ENCODE measurements around the gene SLITRK4. TPM values are rescaled to one million over a fixed set of nuclear protein-coding genes. Genes with fewer than 3 reads are reported as not detected.
A peak's percentile ranks its signal among the peaks of the same experiment; 100 is the strongest.

The SLITRK4 gene
- 95.2 and 109 TPM in 2 replicates for total RNA-seq (2014; rRNA removed; shearing (Covaris generic))
- 28.1 and 36.5 TPM in 2 replicates for polyA plus RNA-seq (2014; cell fraction: nucleus; rRNA removed)

DNA sequence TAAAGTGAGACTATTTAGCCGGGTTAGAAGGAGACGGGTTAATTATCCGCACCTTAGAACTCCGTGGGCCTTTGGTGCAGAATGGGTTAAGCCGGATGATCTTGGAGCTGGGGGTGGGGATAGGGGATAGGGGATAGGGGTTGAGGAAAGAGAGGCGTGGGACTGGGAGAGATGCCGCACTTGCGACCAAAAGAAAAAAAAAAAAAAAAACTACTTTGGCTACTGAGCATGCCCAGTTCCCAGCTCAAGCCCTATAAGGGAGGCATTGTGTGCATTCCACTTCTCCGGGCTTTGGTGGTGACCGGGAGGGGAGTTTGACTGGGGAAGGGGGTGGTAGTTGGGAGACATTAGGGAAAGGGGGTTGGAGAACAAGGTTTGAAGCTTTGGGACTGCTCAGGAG, at the start of gene SLITRK4:
TSS of gene SLITRK4 (minus strand) at position 187 of the 400 bp plus-strand sequence. CDS start 4,993 bp downstream, outside the sequence.
- DNase-seq (ENCODE audit: extremely low read depth, low read depth) = no peak

- DNase-seq (ENCODE audit: extremely low read depth, low read depth) = no peak
Measured at GRCh38 chrX:143683486-143683885, 47.6 kb upstream of the SLITRK4 start.

DNA sequence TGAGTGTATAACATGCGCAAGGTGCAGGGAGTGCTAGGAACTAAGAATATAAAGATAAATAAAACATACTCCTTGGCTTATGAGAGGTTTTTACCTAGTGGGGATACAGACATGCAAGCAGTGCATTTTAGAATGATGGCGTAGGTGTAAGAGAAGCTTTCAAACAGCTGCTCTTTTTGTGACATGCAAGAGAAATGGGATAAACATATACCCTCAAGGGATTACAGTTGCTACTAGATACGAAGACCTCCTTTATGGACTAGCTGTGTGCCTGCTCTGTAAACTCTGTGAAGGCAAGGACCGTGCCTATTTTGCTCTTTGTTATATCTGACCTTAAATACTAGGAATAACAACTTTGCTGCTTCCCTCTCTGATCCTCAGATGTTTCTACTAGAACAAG, 39.0 kb upstream of the SLITRK4 start:
- no peak for DNase-seq (ENCODE audit: extremely low read depth, low read depth)

DNA sequence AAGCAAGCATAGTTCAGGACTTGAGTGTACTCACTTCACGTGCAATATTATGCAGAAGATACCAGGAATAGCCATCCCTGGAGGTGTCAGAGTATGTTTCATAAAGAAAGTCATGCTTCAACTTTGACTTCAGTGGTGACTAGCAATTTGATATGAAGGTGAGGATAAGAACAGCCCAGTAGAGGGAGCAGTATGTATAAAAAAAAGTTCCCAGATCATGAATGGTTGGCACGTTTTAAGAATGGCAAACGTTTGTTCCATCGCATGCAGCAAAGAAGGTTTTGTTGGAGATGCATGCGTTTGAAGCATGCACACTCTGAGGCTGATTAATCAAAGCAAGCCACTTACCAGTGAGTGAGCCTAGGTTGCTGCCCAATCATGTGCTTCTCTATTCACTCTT, 33.5 kb upstream of the SLITRK4 start:
- DNase-seq (ENCODE audit: extremely low read depth, low read depth) = peak; percentile 34

DNA sequence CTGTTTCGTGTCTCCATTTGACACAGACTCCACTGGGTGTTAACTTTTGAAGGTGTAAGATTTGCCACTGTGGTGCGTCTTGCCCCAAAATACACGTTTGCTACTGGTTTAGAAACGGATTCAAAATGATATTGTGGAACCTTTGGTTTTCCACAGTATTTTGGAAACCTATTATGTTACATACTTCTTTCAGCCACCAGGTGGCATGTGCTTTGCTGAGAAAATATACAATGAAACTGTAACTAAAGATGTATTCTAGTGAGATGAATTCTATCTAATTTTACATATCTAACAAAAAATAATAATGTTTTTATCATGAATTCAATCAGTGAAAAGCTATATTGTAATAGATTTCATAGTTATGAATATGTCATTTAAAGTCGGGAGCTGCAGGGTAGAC, 28.4 kb upstream of the SLITRK4 start:
- peak; percentile 24 for DNase-seq (ENCODE audit: extremely low read depth, low read depth)

DNA sequence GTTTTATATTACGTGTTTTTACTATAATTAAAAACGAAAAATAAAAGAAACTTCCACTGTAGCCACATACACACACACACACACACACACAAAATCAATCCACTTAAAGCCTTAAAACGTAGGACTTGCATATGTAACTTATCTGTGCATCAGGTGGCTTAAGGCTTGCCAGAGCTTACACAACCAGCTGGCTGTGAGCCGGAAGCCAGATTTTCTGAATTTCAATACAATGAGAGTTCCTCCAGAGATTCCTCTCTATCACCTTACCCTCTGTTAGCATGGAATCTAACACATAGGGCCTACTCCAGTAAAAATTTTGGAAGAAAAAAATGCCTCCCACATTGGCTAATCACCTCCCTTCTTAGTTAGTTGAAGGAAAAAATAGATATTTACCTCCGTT, 27.9 kb upstream of the SLITRK4 start:
- no peak for DNase-seq (ENCODE audit: extremely low read depth, low read depth)

- DNase-seq (ENCODE audit: extremely low read depth, low read depth) = no peak
Measured at GRCh38 chrX:143661286-143661685, 25.4 kb upstream of the SLITRK4 start.

- peak; percentile 52 for DNase-seq (ENCODE audit: extremely low read depth, low read depth)
Measured at GRCh38 chrX:143648705-143649104, 12.8 kb upstream of the SLITRK4 start.

- DNase-seq (ENCODE audit: extremely low read depth, low read depth) = no peak
Measured at GRCh38 chrX:143642426-143642825, 6.5 kb upstream of the SLITRK4 start.

DNA sequence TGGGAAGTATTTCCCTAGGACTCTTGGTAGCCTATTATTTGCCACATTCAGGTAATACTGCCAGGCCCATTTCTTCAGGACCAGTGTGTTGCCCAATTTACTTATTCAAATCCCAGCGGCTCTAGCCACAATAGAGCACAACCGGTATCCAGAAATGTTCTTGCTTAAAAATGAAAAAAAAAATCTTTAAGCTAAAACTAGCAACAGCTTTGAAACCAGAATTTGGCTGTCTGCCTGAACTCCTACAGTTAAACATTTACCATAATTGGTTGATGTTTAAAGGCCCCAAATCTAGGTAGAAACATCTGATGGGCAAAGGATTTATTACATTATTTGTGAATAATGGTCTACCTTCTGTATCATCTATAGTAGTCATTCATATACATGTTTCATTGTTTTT, 930 bp upstream of the SLITRK4 start:
- no peak for DNase-seq (ENCODE audit: extremely low read depth, low read depth)

DNA sequence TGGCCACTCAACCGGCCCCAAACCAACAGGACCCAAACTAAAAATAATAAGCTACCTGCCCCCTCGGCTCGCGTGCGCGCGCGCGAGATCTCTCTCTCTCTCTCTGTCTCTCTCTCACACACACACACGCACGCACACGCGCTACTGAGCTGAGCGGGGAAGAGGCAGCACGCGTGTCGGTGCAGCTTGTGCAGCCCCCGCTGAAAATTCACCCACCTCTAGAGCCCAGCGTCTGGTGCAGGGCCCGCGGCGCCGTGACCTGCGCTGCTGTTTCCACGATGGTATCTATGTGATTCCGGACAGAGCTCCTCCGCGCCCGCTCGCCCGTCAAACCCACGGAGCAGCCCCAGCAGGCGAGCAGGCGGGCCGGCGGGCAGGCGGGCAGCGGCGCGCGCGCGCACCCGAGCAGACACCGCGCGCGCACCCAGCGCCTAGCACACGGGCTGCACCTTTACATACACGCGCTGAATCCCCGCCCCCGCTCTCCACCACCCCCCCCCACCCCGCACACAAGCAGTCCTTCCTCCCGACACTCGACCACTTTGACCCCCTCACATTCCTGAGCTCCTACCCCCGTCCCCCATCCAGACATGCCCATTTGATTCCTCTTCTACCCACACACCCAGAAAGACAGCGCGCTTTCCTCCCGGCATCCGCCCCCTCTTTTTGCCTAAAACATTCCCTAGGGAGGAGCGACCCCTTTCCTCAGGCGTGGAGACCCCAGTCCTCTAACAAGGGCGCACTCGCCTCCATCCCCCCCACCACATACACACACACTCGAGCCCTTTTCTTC, 1.0 kb downstream of the SLITRK4 start:
- DNase-seq (ENCODE audit: extremely low read depth, low read depth) = peak; percentile 39

GRCh38 chrX:143634309-143634662, 1.6 kb downstream of the SLITRK4 start:
- DNase-seq (ENCODE audit: extremely low read depth, low read depth) = peak; percentile 21

DNA sequence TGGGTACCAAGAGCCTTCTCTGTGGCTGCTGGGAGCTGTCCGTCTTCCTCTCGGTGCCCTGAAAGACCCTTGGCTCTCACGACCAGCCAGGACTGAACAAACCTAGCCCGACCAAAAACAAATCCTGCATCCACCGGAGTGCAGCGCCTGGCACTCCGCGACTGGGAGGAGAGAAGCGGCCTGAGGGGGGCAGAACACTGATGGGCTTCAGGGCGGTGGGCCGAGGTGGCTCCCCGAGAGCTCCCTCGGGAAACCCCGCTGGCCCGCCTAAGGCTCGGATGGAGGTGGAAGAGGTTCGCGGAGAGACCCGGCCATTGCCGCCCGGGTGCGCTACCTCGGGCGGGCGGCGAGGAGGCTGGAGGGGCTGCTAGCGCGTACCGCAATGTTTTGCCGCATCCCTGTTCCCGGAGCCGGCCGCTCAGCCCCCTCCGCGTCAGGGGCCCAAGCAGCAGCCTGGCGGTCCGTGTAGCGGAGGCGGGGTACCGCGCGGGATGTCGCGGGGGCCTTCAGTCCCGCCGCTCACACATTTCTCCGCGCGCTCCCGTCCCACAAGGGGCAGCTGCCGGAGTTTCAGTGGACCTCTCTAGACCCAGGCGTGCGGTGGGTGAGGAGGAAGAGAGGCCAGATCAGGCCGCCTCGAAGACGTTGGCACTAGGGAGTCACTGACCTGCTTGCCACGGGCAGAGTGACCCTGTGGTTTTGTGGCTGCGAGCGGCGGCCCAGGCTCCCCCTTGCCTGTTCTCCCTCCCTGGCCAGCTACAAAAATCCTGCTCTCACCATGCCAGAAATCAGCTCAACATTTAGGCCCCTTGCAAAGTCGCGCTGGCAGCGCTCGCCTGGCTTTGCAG, 2.2 kb downstream of the SLITRK4 start:
- DNase-seq (ENCODE audit: extremely low read depth, low read depth) = no peak

DNA sequence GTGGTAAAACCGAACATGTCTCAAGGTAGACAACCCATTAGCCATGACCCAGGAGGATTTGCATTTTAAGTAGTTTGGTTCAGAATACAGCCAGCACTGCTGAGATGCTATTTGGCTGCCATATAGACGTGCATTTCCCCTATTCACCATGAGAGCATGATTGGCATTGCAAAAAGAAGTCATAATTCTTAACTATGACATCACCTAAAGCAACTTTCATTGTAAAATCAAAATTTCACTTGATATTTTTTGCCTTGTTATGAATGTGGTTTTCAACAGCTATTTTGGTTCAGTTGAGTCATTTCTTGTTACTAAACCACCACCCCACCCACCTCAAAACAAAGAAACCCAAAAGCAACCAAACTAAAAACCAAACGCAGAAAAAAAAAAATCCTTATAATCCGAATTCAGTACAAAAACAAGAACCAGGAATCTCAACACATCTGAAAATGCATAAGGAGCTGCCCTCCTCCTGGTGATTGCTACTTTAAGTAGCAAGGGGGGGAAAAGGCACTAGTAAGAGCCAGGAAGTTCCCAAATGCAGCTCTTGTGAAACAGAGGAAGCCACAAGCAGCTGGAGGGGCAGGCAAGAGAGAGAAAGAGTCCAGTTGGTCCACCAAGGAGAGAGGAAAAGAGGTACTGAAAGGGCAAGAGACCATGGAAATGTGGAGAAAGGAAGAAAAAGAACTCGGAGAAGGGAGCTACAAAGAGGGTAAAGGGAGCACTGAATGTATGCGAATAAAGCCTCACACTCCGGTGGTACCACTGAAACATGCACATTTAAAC, 3.1 kb downstream of the SLITRK4 start:
- peak; percentile 34 for DNase-seq (ENCODE audit: extremely low read depth, low read depth)

DNA sequence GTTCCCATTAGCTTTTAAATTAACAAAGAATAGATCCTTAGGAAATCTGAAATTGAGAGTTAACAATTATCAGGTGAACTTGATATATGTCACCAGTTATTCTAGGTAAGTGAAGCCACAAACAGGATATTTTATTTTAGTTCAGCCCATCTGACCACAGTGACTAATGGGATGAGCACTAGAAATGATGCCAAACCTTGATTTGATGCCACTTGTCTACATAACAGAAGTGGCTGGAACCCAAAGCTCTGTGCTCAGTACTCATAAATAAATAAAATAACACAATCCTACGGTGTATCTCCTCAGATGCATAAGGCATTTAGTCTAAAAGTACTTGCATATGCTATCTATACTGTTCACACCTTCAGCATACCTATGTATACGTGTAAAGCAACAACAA, 12.2 kb downstream of the SLITRK4 start:
- DNase-seq (ENCODE audit: extremely low read depth, low read depth) = no peak

GRCh38 chrX:143621276-143621675, 14.6 kb downstream of the SLITRK4 start:
- DNase-seq (ENCODE audit: extremely low read depth, low read depth) = no peak

DNA sequence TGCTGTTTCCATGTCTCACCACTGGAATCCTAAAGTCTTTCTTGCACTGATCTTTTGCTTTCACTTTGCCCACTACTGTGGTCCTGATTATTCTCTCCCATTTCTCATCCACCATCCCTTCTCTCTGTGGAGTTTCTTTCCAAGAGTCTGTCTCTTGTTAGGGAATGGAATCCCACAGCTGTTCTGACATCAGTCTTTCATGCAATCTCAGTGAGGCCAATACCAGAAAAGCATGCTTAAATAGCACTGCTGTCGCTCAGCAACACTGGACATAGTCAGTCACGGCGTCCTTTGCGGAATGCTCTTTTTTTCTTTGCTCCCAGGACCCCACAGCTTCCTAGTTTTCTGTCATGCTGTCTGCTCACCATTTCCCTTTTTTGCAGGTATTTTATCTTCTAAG, 20.1 kb downstream of the SLITRK4 start:
- DNase-seq (ENCODE audit: extremely low read depth, low read depth) = no peak

DNA sequence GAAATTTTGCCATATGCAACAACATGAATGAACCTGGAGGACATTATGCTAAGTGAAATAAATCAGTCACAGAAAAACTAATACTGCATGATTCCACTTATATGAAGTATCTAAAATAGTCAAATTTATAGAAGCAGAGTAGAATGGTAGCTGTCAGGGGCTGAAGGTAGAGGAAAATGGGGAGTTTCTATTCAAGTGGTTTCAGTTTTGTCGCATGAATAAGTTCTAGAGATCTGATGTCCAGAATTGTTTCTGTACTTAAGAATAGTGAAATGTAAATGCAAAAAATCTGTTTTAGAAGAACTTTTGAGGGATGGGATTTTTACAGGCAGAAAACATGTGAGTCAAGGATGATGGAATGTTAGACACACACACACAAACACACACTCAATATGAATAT, 34.1 kb downstream of the SLITRK4 start:
- DNase-seq (ENCODE audit: extremely low read depth, low read depth) = no peak

DNA sequence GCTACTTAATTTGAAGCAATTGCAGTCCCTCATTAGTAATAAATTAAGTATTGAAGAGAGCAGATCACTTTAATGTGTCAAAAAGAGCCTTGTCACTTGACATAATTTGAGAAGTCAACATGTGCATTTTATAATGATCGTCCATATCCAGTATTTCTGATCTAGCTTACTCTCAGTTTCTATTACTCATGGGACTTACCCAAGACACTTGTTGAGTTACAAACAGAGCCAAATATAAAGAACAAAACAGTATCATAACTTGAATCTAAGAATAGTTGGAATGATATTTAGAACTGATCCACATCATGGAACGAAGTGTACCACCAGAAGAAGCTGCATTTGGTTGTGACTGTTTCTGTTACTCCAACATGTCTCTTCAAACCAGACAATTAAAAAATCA, 54.7 kb downstream of the SLITRK4 start:
- no peak for DNase-seq (ENCODE audit: extremely low read depth, low read depth)

DNA sequence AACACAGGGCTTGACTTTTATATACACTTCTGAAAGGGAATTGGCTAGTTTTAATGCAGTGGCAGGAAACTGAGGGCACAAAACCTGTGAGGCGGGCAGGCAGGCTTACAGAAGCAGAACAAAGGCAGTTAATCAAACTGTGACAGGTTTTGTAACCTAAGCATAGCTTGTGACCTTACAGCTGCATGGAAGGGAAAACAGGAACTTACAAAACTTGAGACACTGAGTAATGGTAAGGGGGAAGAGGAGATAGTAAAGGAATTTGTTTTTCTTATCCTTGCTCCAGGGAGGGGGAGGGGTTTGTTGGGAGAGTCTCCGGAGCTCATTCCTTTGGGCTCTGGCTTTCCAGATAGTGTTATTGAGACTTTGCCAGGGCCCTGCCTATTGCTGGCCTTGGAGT, 55.6 kb downstream of the SLITRK4 start:
- no peak for DNase-seq (ENCODE audit: extremely low read depth, low read depth)

Measured in NCI-H460 (cell line).